IMR-90 (cell line): Measurements from ENCODE around the gene F12. TPM values are rescaled to one million over a fixed set of nuclear protein-coding genes. Genes with fewer than 3 reads are reported as not detected.

Experiments
- ATAC-seq: fragments of 200-7000 bp; cut with Tn5 transposase; 2 replicates; pipeline ENCODE4 v1.9.1; 2020; ENCODE audit warnings: low read depth, mild to moderate bottlenecking, moderate library complexity
- BruUV-seq: library from RNA; stranded (reverse); fragments of 400-500 nt; replicated peaks from 2 replicates; lab custom pipeline; 2021; lab: Mats Ljungman, UMichigan
- CTCF ChIA-PET: fragments of 300-600 bp; formaldehyde crosslinking; extraction: SDS; loops from one replicate; lab custom pipeline; 2021; ENCODE audit warnings: antibody characterized with exemption; lab: Yijun Ruan, JAX
- POLR2A ChIA-PET: fragments of 300-600 bp; sonication (Branson Sonifier 250); formaldehyde crosslinking; loops from one replicate; lab custom pipeline; 2022; ENCODE audit warnings: antibody characterized with exemption; ENCODE audit not compliant: unreplicated experiment; lab: Charles Lee
- DNase-seq: peaks from one replicate; pipeline ENCODE4 v3.0.0; 2013
- H2AFZ ChIP-seq: replicated peaks from 2 replicates; pipeline ENCODE3; 2013; ENCODE audit warnings: low read length, mild to moderate bottlenecking; ENCODE audit not compliant: poor library complexity
- H2AK5ac ChIP-seq: 2 replicates; pipeline ENCODE4 v1.6.1; 2013; ENCODE audit warnings: low read depth, low read length, inconsistent platforms
- H2AK9ac ChIP-seq: replicated peaks from 2 replicates; pipeline ENCODE3; 2013; ENCODE audit warnings: mild to moderate bottlenecking, low read depth, low read length, moderate library complexity; ENCODE audit not compliant: poor library complexity
- H2BK120ac ChIP-seq: 2 replicates; pipeline ENCODE4 v1.6.1; 2013; ENCODE audit warnings: low read depth, low read length, inconsistent platforms
- H2BK15ac ChIP-seq: 3 replicates; pipeline ENCODE4 v1.6.1; 2013; ENCODE audit warnings: low read depth, low read length, inconsistent platforms
- H2BK20ac ChIP-seq: 2 replicates; pipeline ENCODE4 v1.6.1; 2013; ENCODE audit warnings: low read depth, mild to moderate bottlenecking, inconsistent platforms, low read length, moderate library complexity
- H2BK5ac ChIP-seq: 2 replicates; pipeline ENCODE4 v1.6.1; 2013; ENCODE audit warnings: mild to moderate bottlenecking, low read depth, low read length, inconsistent platforms; ENCODE audit not compliant: poor library complexity, severe bottlenecking
- H3K14ac ChIP-seq: replicated peaks from 2 replicates; pipeline ENCODE4 v1.6.1; 2013; ENCODE audit warnings: low read depth, low read length, inconsistent platforms
- H3K18ac ChIP-seq: 2 replicates; pipeline ENCODE4 v1.6.1; 2013; ENCODE audit warnings: low read depth, low read length, control low read depth
- H3K23ac ChIP-seq: 2 replicates; pipeline ENCODE4 v1.6.1; 2013; ENCODE audit warnings: low read depth, low read length, inconsistent platforms
- H3K27ac ChIP-seq: 2 replicates; pipeline ENCODE4 v1.5.1; 2013; ENCODE audit warnings: mild to moderate bottlenecking, control low read depth, low read length; ENCODE audit not compliant: insufficient read depth
- H3K27me3 ChIP-seq: 2 replicates; pipeline ENCODE4 v1.6.1; 2013; ENCODE audit warnings: low read length; ENCODE audit not compliant: control insufficient read depth, insufficient read depth
- H3K36me3 ChIP-seq: 2 replicates; pipeline ENCODE4 v1.6.1; 2013; ENCODE audit warnings: low read length, mixed read lengths; ENCODE audit not compliant: control insufficient read depth, insufficient read depth
- H3K4ac ChIP-seq: 2 replicates; pipeline ENCODE4 v1.6.1; 2013; ENCODE audit warnings: low read depth, low read length, inconsistent platforms
- H3K4me1 ChIP-seq: 2 replicates; pipeline ENCODE4 v1.6.1; 2013; ENCODE audit warnings: low read length, mixed read lengths; ENCODE audit not compliant: control insufficient read depth, insufficient read depth
- H3K4me2 ChIP-seq: 2 replicates; pipeline ENCODE4 v1.6.1; 2013; ENCODE audit warnings: low read depth, mild to moderate bottlenecking, control low read depth, low read length, moderate library complexity
- H3K4me3 ChIP-seq: 2 replicates; pipeline ENCODE4 v1.5.1; 2013; ENCODE audit warnings: low read depth, mild to moderate bottlenecking, control low read depth, low read length, moderate library complexity; ENCODE audit not compliant: insufficient read depth
- H3K56ac ChIP-seq: 2 replicates; pipeline ENCODE4 v1.6.1; 2013; ENCODE audit warnings: low read length, inconsistent platforms; ENCODE audit not compliant: insufficient read depth; ENCODE audit errors: extremely low read depth
- H3K79me1 ChIP-seq, 2 experiments: 2 replicates each; pipeline ENCODE4 v1.6.1; 2013; ENCODE audit warnings: low read length in 2 of 2, inconsistent platforms in 1 of 2, low read depth in 1 of 2
- H3K9ac ChIP-seq: 2 replicates; pipeline ENCODE4 v1.6.1; 2013; ENCODE audit warnings: low read depth, low read length, control low read depth
- H3K9me1 ChIP-seq: 2 replicates; pipeline ENCODE4 v1.6.1; 2013; ENCODE audit warnings: low read length, inconsistent platforms; ENCODE audit not compliant: insufficient read depth
- H3K9me3 ChIP-seq: 2 replicates; pipeline ENCODE4 v1.6.1; 2013; ENCODE audit warnings: low read length; ENCODE audit not compliant: control insufficient read depth, insufficient read depth
- H4K20me1 ChIP-seq: 2 replicates; pipeline ENCODE4 v1.6.1; 2013; ENCODE audit warnings: low read length, inconsistent platforms; ENCODE audit not compliant: insufficient read depth
- H4K5ac ChIP-seq: 2 replicates; pipeline ENCODE4 v1.6.1; 2013; ENCODE audit warnings: mild to moderate bottlenecking, low read depth, low read length, control low read depth
- H4K8ac ChIP-seq, 2 experiments: 2 replicates each; pipeline ENCODE4 v1.6.1; 2013; ENCODE audit warnings: low read depth in 2 of 2, low read length in 2 of 2, control low read depth in 1 of 2, inconsistent platforms in 1 of 2
- H4K91ac ChIP-seq: 2 replicates; pipeline ENCODE4 v1.6.1; 2013; ENCODE audit warnings: low read depth, low read length, inconsistent platforms; ENCODE audit not compliant: insufficient read depth
- CTCF ChIP-seq: conservative IDR thresholded peaks from 2 replicates; pipeline ENCODE4 v1.5.1; 2012; ENCODE audit warnings: mild to moderate bottlenecking, low read depth, low read length, improper control_type of control experiment
- FOS ChIP-seq: fragments of 150-350 bp; IDR thresholded peaks from 2 replicates; pipeline ENCODE4 v1.6.1; 2016; ENCODE audit warnings: low read depth, low read length
- MAFK ChIP-seq: IDR thresholded peaks from 2 replicates; pipeline ENCODE4 v1.6.1; 2012; ENCODE audit warnings: low read depth, low read length, improper control_type of control experiment
- MAZ ChIP-seq: IDR thresholded peaks from 2 replicates; pipeline ENCODE4 v1.6.1; 2012; ENCODE audit warnings: low read depth, mild to moderate bottlenecking, low read length, improper control_type of control experiment, moderate library complexity, borderline replicate concordance
- MXI1 ChIP-seq: IDR thresholded peaks from 2 replicates; pipeline ENCODE4 v1.6.1; 2012; ENCODE audit warnings: low read depth, mild to moderate bottlenecking, low read length, moderate library complexity, borderline replicate concordance
- RAD21 ChIP-seq: IDR thresholded peaks from 2 replicates; pipeline ENCODE4 v1.6.1; 2012; ENCODE audit warnings: low read length, improper control_type of control experiment
- RFX5 ChIP-seq: IDR thresholded peaks from 2 replicates; pipeline ENCODE4 v1.8.0; 2012; ENCODE audit warnings: low read depth, mild to moderate bottlenecking, low read length, moderate library complexity
- SMC3 ChIP-seq: fragments of 150-350 bp; IDR thresholded peaks from 2 replicates; pipeline ENCODE4 v1.6.1; 2016; ENCODE audit warnings: low read depth, mild to moderate bottlenecking, antibody characterized with exemption, low read length, moderate library complexity
- WGBS, 2 experiments: methylation state at CpG; one replicate each; pipeline versions ENCODE4 v1.1.5 to v1.1.7; 2013; ENCODE audit warnings: missing lambda C conversion rate in 2 of 2; ENCODE audit not compliant: insufficient read length in 1 of 2; ENCODE audit errors: extremely low coverage in 2 of 2; 5-methylcytosine and 5-hydroxymethylcytosine counted together
- dilution Hi-C: fragments of 300-500 bp; cut with HindIII; formaldehyde crosslinking; loops from one replicate; pipeline ENCODE4 v1.14.3; 2018; ENCODE audit warnings: low sequenced_read_pairs; ENCODE audit not compliant: unreplicated experiment
- in situ Hi-C: fragments of 300-500 bp; cut with MboI; formaldehyde crosslinking; loops from 3 replicates; pipeline ENCODE4 v1.14.3; 2019; ENCODE audit warnings: low sequenced_read_pairs, inconsistent platforms, mixed read lengths
- intact Hi-C: fragments of 100-400 bp; cut with micrococcal nuclease; formaldehyde crosslinking; loops from 2 replicates; pipeline ENCODE4 v1.10.0; 2022
- polyA plus RNA-seq, 3 experiments: library from polyadenylated mRNA; depleted of rRNA; stranded (reverse); fragments of >200 nt; gene quantifications; 2 replicates each; pipeline ENCODE4 v1.2.3, GENCODE V29; 2012; ENCODE audit warnings: low replicate concordance in 1 of 3
- total RNA-seq: library from RNA; depleted of rRNA; stranded (reverse); fragments of >200 nt; gene quantifications from 2 replicates; pipeline ENCODE4 v1.2.3, GENCODE V29; 2012
- TF ChIP-seq, protein P1 (sequence below): fragments of 150-350 bp; IDR thresholded peaks from 2 replicates; pipeline ENCODE4 v1.6.1; 2016; ENCODE audit warnings: low read depth, mild to moderate bottlenecking, low read length, moderate library complexity, borderline replicate concordance

F12 gene
- total and polyA plus RNA-seq, 2 of the 4 experiments (the other 2 are of a cell fraction) = 0.36 to 1.2 TPM

DNA sequence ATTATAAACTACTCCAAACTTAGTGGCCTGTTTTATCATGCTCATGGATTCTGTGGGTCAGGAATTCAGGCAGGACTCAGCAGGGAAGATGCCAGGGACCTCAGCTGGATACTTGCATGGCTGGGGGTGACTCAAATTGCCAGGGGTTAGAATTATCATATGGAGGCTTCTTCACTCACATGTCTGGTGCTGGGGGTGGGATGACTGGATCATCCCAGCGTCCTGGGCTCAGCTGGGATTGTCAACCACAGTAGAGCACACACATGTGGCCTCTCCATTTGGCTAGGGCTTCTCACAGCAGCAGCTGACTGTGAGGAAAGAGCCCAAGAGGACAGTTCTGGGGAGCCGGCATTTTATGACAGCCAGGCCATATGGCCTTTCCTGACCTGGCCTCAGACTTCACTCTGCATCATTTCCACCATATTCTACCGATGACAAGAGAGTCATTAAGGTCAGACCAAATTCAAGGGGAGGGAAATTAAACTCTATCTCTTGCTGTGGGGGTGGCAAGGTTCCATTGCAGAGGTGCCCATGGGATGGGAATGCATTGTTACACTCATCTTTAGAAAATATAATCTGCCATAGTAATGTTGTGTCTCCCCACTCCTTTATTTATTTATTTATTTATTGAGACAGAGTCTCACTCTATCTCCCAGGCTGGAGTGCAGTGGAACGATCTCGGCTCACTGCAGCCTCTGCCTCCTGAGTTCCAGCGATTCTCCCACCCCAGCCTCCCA lies 11.9 kb upstream of the F12 start:
- H4K8ac ChIP-seq = no peak overlapping the region
- no peaks in the 10 kb centered on the region for H3K36me3 ChIP-seq
- ATAC-seq (no peak), DNase-seq (peak; percentile 19)
- H3K4me3 ChIP-seq = no peak overlapping the region
- peaks cover 9% of the 10 kb centered on the region for H3K9me1 ChIP-seq
- intact Hi-C loops = no loop called here
- no peak overlapping the region for H2BK20ac ChIP-seq
- H3K23ac ChIP-seq = no peak overlapping the region
- H3K56ac ChIP-seq = no peak overlapping the region
- no TSS peak for BruUV-seq
- no peak overlapping the region for H3K27ac ChIP-seq
- no peak overlapping the region for H4K5ac ChIP-seq
- no peaks in the 10 kb centered on the region for H3K27me3 ChIP-seq
- H4K20me1 ChIP-seq = no peaks in the 10 kb centered on the region
- ChIA-PET CTCF (no interaction called here), POLR2A (no interaction called here)
- H2AK5ac ChIP-seq = 0 out of 2 replicates have a peak overlapping the region, but pooled peaks have one; percentile 8
- in situ Hi-C loops = no loop called here
- H3K9ac ChIP-seq = no peak overlapping the region
- H3K9me3 ChIP-seq = no peaks in the 10 kb centered on the region
- H3K4ac ChIP-seq = no peak overlapping the region
- H3K4me1 ChIP-seq = peaks cover 3% of the 10 kb centered on the region; the same call in 1 of the 2 replicates
- TF ChIP-seq RFX5 = no peak
- TF ChIP-seq MXI1 = no peak
- no peak for TF ChIP-seq CTCF
- no peak for TF ChIP-seq RAD21
- TF ChIP-seq, protein P1, sequence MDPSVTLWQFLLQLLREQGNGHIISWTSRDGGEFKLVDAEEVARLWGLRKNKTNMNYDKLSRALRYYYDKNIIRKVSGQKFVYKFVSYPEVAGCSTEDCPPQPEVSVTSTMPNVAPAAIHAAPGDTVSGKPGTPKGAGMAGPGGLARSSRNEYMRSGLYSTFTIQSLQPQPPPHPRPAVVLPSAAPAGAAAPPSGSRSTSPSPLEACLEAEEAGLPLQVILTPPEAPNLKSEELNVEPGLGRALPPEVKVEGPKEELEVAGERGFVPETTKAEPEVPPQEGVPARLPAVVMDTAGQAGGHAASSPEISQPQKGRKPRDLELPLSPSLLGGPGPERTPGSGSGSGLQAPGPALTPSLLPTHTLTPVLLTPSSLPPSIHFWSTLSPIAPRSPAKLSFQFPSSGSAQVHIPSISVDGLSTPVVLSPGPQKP = no peak
- no peak for TF ChIP-seq MAFK
- TF ChIP-seq SMC3 = no peak
- no peak for TF ChIP-seq MAZ
- no peak for TF ChIP-seq FOS
- peaks cover 0 to 5% of the 10 kb centered on the region in 2 experiments; a peak in 1 of 4 replicates for H3K79me1 ChIP-seq
- H2BK5ac ChIP-seq = no peak overlapping the region
- H3K14ac ChIP-seq = no peak overlapping the region
- no peak overlapping the region for H4K91ac ChIP-seq
- H3K4me2 ChIP-seq = no peak overlapping the region
- no CpG with 5 or more reads among the region's 6 CpGs for WGBS, 2 experiments
- no peak overlapping the region for H2BK120ac ChIP-seq
- dilution Hi-C loops = no loop called here
- no peak overlapping the region for H3K18ac ChIP-seq
- H2AFZ ChIP-seq = no peak overlapping the region
- H2AK9ac ChIP-seq = no peak overlapping the region
- H2BK15ac ChIP-seq = no peak overlapping the region
